KOPT-K1 (cell line): ENCODE measurements around the gene RARS1.
A peak's percentile ranks its signal among the peaks of the same experiment; 100 is the strongest.

Experiments
- H3K27ac ChIP-seq: fragments of 200-600 bp; sonication (generic); 2 replicates; pipeline ENCODE4 v1.5.1; 2016; ENCODE audit warnings: antibody characterized with exemption, mild to moderate bottlenecking, low read depth, low read length; ENCODE audit not compliant: poor library complexity, severe bottlenecking
- H3K36me3 ChIP-seq: fragments of 200-600 bp; sonication (generic); 2 replicates; pipeline ENCODE4 v1.5.1; 2017; ENCODE audit warnings: antibody characterized with exemption, mild to moderate bottlenecking, low read length, moderate library complexity; ENCODE audit not compliant: insufficient read depth
- H3K9me3 ChIP-seq: fragments of 200-600 bp; sonication (generic); 2 replicates; pipeline ENCODE4 v1.5.1; 2017; ENCODE audit warnings: antibody characterized with exemption, low read length, mild to moderate bottlenecking; ENCODE audit not compliant: insufficient read depth, poor library complexity, severe bottlenecking

Gene RARS1

GRCh38 chr5:168486136-168486879 is at the start of gene RARS1:
TSS of gene RARS1 (plus strand) at chr5:168486471. CDS start at chr5:168486499, 28 bp downstream.
- peak within 1 kb of the TSS; percentile 51 for H3K27ac ChIP-seq
- no peaks in the 10 kb centered on the region for H3K9me3 ChIP-seq
- H3K36me3 ChIP-seq: peaks cover 36% of the 10 kb centered on the region

GRCh38 chr5:168438349-168438748 is 47.9 kb upstream of the RARS1 start:
- Histone ChIP-seq H3K9me3 (no peaks in the 10 kb centered on the region), H3K27ac (no peak overlapping the region), H3K36me3 (no peaks in the 10 kb centered on the region)

GRCh38 chr5:168443533-168443932 is 42.7 kb upstream of the RARS1 start:
- H3K27ac ChIP-seq: no peak overlapping the region
- no peaks in the 10 kb centered on the region for H3K9me3 ChIP-seq
- no peaks in the 10 kb centered on the region for H3K36me3 ChIP-seq

- Histone ChIP-seq H3K27ac (no peak overlapping the region), H3K36me3 (no peaks in the 10 kb centered on the region), H3K9me3 (no peaks in the 10 kb centered on the region)
Measured at GRCh38 chr5:168443950-168444700, 42.1 kb upstream of the RARS1 start.

GRCh38 chr5:168446983-168447619 is 39.2 kb upstream of the RARS1 start:
- H3K36me3 ChIP-seq: no peaks in the 10 kb centered on the region
- H3K27ac ChIP-seq: no peak overlapping the region
- H3K9me3 ChIP-seq: no peaks in the 10 kb centered on the region

GRCh38 chr5:168447808-168448207 is 38.5 kb upstream of the RARS1 start:
- H3K36me3 ChIP-seq: no peaks in the 10 kb centered on the region
- no peaks in the 10 kb centered on the region for H3K9me3 ChIP-seq
- no peak overlapping the region for H3K27ac ChIP-seq

- H3K9me3 ChIP-seq: no peaks in the 10 kb centered on the region
- H3K36me3 ChIP-seq: no peaks in the 10 kb centered on the region
- H3K27ac ChIP-seq: no peak overlapping the region
Measured at GRCh38 chr5:168449166-168449565, 37.1 kb upstream of the RARS1 start.

- H3K9me3 ChIP-seq: no peaks in the 10 kb centered on the region
- no peak overlapping the region for H3K27ac ChIP-seq
- no peaks in the 10 kb centered on the region for H3K36me3 ChIP-seq
Measured at GRCh38 chr5:168451565-168451964, 34.7 kb upstream of the RARS1 start.

- Histone ChIP-seq H3K36me3 (no peaks in the 10 kb centered on the region), H3K27ac (no peak overlapping the region), H3K9me3 (peaks cover 3% of the 10 kb centered on the region)
Measured at GRCh38 chr5:168455201-168455600, 31.1 kb upstream of the RARS1 start.

GRCh38 chr5:168457542-168457941 is 28.7 kb upstream of the RARS1 start:
- H3K27ac ChIP-seq: no peak overlapping the region
- H3K9me3 ChIP-seq: peaks cover 3% of the 10 kb centered on the region
- no peaks in the 10 kb centered on the region for H3K36me3 ChIP-seq

- Histone ChIP-seq H3K27ac (no peak overlapping the region), H3K36me3 (no peaks in the 10 kb centered on the region), H3K9me3 (peaks cover 3% of the 10 kb centered on the region)
Measured at GRCh38 chr5:168460606-168461005, 25.7 kb upstream of the RARS1 start.

- H3K27ac ChIP-seq: no peak overlapping the region
- no peaks in the 10 kb centered on the region for H3K36me3 ChIP-seq
- no peaks in the 10 kb centered on the region for H3K9me3 ChIP-seq
Measured at GRCh38 chr5:168463081-168463480, 23.2 kb upstream of the RARS1 start.

GRCh38 chr5:168464214-168464613 is 22.1 kb upstream of the RARS1 start:
- H3K36me3 ChIP-seq: no peaks in the 10 kb centered on the region

GRCh38 chr5:168464641-168465040 is 21.6 kb upstream of the RARS1 start:
- H3K27ac ChIP-seq: no peak overlapping the region

More at GRCh38 chr5:168464214-168464613, 22.1 kb upstream of the RARS1 start:
- Histone ChIP-seq H3K27ac (no peak overlapping the region), H3K9me3 (no peaks in the 10 kb centered on the region)

GRCh38 chr5:168467755-168468330 is 18.4 kb upstream of the RARS1 start:
- Histone ChIP-seq H3K36me3 (no peaks in the 10 kb centered on the region), H3K9me3 (no peaks in the 10 kb centered on the region), H3K27ac (no peak overlapping the region)

More at GRCh38 chr5:168464641-168465040, 21.6 kb upstream of the RARS1 start:
- Histone ChIP-seq H3K36me3 (no peaks in the 10 kb centered on the region), H3K9me3 (no peaks in the 10 kb centered on the region)
